Keratinocyte (primary cell): Measurements from ENCODE around the gene BCS1L. TPM values are rescaled to one million over a fixed set of nuclear protein-coding genes. Genes with fewer than 3 reads are reported as not detected.

ENCODE experiments used
- DNase-seq: peaks from one replicate; pipeline ENCODE4 v3.0.0-alpha.2; 2011; ENCODE audit warnings: low read depth, missing footprints, low spot score
- FAIRE-seq: peaks from 2 replicates; lab custom pipeline; 2011; peaks lifted over from hg19 to GRCh38; lab: Jason Lieb, UNC
- H2AFZ ChIP-seq: 2 replicates; pipeline ENCODE4 v1.6.0; 2012; ENCODE audit warnings: low read length, control low read depth, inconsistent platforms; ENCODE audit not compliant: control insufficient read depth
- H3K27ac ChIP-seq: 2 replicates; pipeline ENCODE4 v1.5.1; 2011; ENCODE audit warnings: low read length; ENCODE audit not compliant: control insufficient read depth, insufficient read depth
- H3K27me3 ChIP-seq: 3 replicates; pipeline ENCODE4 v1.6.0; 2011; ENCODE audit warnings: low read length; ENCODE audit not compliant: control insufficient read depth, insufficient read depth; ENCODE audit errors: extremely low read depth
- H3K36me3 ChIP-seq, 2 experiments: 2 replicates in 1 of 2; 3 replicates in 1 of 2; pipeline ENCODE4 v1.5.1; 2011; ENCODE audit warnings: low read length in 2 of 2, mild to moderate bottlenecking in 1 of 2; ENCODE audit not compliant: control insufficient read depth in 2 of 2, insufficient read depth in 2 of 2; ENCODE audit errors: extremely low read depth in 1 of 2
- H3K4me1 ChIP-seq: 3 replicates; pipeline ENCODE4 v1.5.1; 2011; ENCODE audit warnings: low read length; ENCODE audit not compliant: control insufficient read depth, insufficient read depth; ENCODE audit errors: extremely low read depth
- H3K4me2 ChIP-seq: 3 replicates; pipeline ENCODE4 v1.6.0; 2011; ENCODE audit warnings: low read depth, low read length; ENCODE audit not compliant: control insufficient read depth, insufficient read depth; ENCODE audit errors: extremely low read depth
- H3K4me3 ChIP-seq, 3 experiments: fragments of 200-600 bp in 1 of 3; sonication (generic) in 1 of 3; 2 replicates in 2 of 3; 3 replicates in 1 of 3; pipeline ENCODE4 v1.5.1; 2011 to 2016; ENCODE audit warnings: low read length in 3 of 3, mild to moderate bottlenecking in 3 of 3, control low read depth in 2 of 3, inconsistent platforms in 1 of 3, low read depth in 1 of 3, mixed read lengths in 1 of 3, mixed run types in 1 of 3, moderate library complexity in 1 of 3; ENCODE audit not compliant: control insufficient read depth in 2 of 3, insufficient read depth in 2 of 3; ENCODE audit errors: extremely low read depth in 1 of 3
- H3K79me2 ChIP-seq: 2 replicates; pipeline ENCODE4 v1.6.0; 2012; ENCODE audit warnings: low read length; ENCODE audit not compliant: control insufficient read depth, insufficient read depth
- H3K9ac ChIP-seq: 3 replicates; pipeline ENCODE4 v1.6.0; 2011; ENCODE audit warnings: low read length; ENCODE audit not compliant: control insufficient read depth, insufficient read depth; ENCODE audit errors: extremely low read depth
- H3K9me1 ChIP-seq: 3 replicates; pipeline ENCODE4 v1.6.0; 2011; ENCODE audit warnings: low read length; ENCODE audit not compliant: control insufficient read depth, insufficient read depth; ENCODE audit errors: extremely low read depth
- H3K9me3 ChIP-seq: 2 replicates; pipeline ENCODE4 v1.5.1; 2012; ENCODE audit warnings: low read depth, low read length; ENCODE audit not compliant: control insufficient read depth
- H4K20me1 ChIP-seq: 3 replicates; pipeline ENCODE4 v1.6.0; 2011; ENCODE audit warnings: low read length; ENCODE audit not compliant: control insufficient read depth, insufficient read depth; ENCODE audit errors: extremely low read depth
- CTCF ChIP-seq, 3 experiments: IDR thresholded peaks in 1 of 3; conservative IDR thresholded peaks in 1 of 3; optimal IDR thresholded peaks in 1 of 3; 2 replicates in 2 of 3; 3 replicates in 1 of 3; pipeline versions ENCODE3 to v1.5.1; 2011; ENCODE audit warnings: low read length in 3 of 3, mild to moderate bottlenecking in 3 of 3, moderate library complexity in 2 of 3, control low read depth in 1 of 3, inconsistent platforms in 1 of 3; ENCODE audit not compliant: insufficient read depth in 2 of 3; ENCODE audit errors: extremely low read depth in 1 of 3
- EZH2 ChIP-seq: IDR thresholded peaks from one replicate; pipeline ENCODE4 v1.6.1; 2012; ENCODE audit warnings: inconsistent platforms, mild to moderate bottlenecking, low read length, moderate library complexity
- dilution Hi-C: fragments of 300-500 bp; cut with MboI; formaldehyde crosslinking; loops from one replicate; pipeline ENCODE4 v1.7.0; 2020; ENCODE audit warnings: low sequenced_read_pairs; ENCODE audit not compliant: extremely low pct_ligation_motif_present
- polyA plus RNA-seq, 5 experiments: library from polyadenylated mRNA; depleted of rRNA in 3 of 5; stranded (reverse) in 3 of 5; stranded (forward) in 1 of 5; unstranded in 1 of 5; fragments of >200 nt; gene quantifications; 1 replicate in 1 of 5; 2 replicates in 3 of 5; 3 replicates in 1 of 5; pipeline versions ENCODE4 v1.2.1 to v1.2.3, GENCODE V29; 2011 to 2012; ENCODE audit warnings: missing spikeins in 2 of 5, low read depth in 1 of 5, low replicate concordance in 1 of 5

BCS1L gene
- polyA plus RNA-seq, 1 donor (not counting 4 experiments of a cell fraction or from before 2014, with no cell fraction given), result 57.7 TPM

GRCh38 chr2:218662827-218663226 is 3.3 kb downstream of the BCS1L start:
- FAIRE-seq (no peak), DNase-seq (no peak)
- no peak overlapping the region for H3K4me3 ChIP-seq
- TF ChIP-seq EZH2 (no peak), CTCF (optimal IDR thresholded peaks at IDR 0.05 in 1 of 3, IDR thresholded peaks at IDR 0.05 in 1 of 3, conservative IDR thresholded peaks at IDR 0.05 in 1 of 3; ENCODE audit: extremely low read depth in 1 of 3, insufficient read depth in 2 of 3, low read length in 3 of 3) (no peak)
- H3K4me2 ChIP-seq, result no peak overlapping the region
- H3K4me1 ChIP-seq, result peaks cover 11% of the 10 kb centered on the region
- no peak overlapping the region for H3K27ac ChIP-seq
- no peaks in the 10 kb centered on the region for H3K9me1 ChIP-seq
- H3K79me2 ChIP-seq, result peaks cover 30% of the 10 kb centered on the region
- peaks cover 2% of the 10 kb centered on the region for H4K20me1 ChIP-seq
- dilution Hi-C loops, result no loop called here
- no peak overlapping the region for H2AFZ ChIP-seq
- H3K27me3 ChIP-seq, result no peaks in the 10 kb centered on the region
- H3K36me3 ChIP-seq, result peaks cover 37 to 43% of the 10 kb centered on the region in 2 experiments
- H3K9ac ChIP-seq, result no peak overlapping the region
- no peaks in the 10 kb centered on the region for H3K9me3 ChIP-seq

DNA sequence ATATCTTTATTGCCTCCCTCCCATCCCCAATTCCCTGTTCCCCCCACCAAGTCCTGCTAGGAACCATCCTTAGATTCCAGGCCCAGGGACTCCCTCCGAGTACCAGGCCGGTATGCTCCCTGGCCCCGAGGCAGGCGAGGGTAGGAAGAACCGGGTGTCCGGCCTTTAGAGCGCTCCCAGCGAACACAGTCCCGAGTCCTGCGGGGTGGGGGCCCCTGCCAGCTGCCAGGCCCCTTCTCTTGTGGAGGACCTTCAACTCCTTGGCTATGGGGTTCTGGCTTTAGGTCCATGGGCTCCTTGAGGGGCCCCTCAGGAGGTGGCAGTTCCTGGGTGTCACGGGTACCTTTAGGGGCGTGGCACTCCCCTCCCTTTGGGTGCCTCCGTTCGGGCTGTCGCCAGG is 4.4 kb downstream of the BCS1L start:
- Histone ChIP-seq H3K27me3 (no peaks in the 10 kb centered on the region), H3K9me3 (no peaks in the 10 kb centered on the region), H3K79me2 (peaks cover 21% of the 10 kb centered on the region), H3K36me3 (peaks cover 41 to 49% of the 10 kb centered on the region in 2 experiments), H2AFZ (no peak overlapping the region), H3K9me1 (no peaks in the 10 kb centered on the region), H4K20me1 (peaks cover 2% of the 10 kb centered on the region), H3K9ac (no peak overlapping the region), H3K4me3 (no peak overlapping the region), H3K4me2 (no peak overlapping the region), H3K4me1 (peaks cover 8% of the 10 kb centered on the region), H3K27ac (no peak overlapping the region)
- DNase-seq (no peak), FAIRE-seq (no peak)
- no peak for TF ChIP-seq EZH2
- TF ChIP-seq CTCF (optimal IDR thresholded peaks at IDR 0.05 in 1 of 3, IDR thresholded peaks at IDR 0.05 in 1 of 3, conservative IDR thresholded peaks at IDR 0.05 in 1 of 3; ENCODE audit: extremely low read depth in 1 of 3, insufficient read depth in 2 of 3, low read length in 3 of 3), result no peak
- dilution Hi-C loops, result no loop called here
